Vagina (tissue), 2 donors: ENCODE data around the gene SRGAP3.

Source experiments
- CTCF ChIP-seq, 3 experiments: fragments of 450-650 bp in 2 of 3; fragments of 200-600 bp in 1 of 3; sonication (generic) in 1 of 3; IDR thresholded peaks; one replicate each; pipeline ENCODE4 v1.5.1; 2017 to 2019; ENCODE audit warnings: antibody characterized with exemption in 3 of 3, mild to moderate bottlenecking in 2 of 3, moderate library complexity in 2 of 3
- POLR2AphosphoS5 ChIP-seq, 2 donors: sonication (generic); formaldehyde crosslinking; IDR thresholded peaks; one replicate each; pipeline ENCODE4 v1.9.0; 2017; ENCODE audit warnings: antibody characterized with exemption in 2 of 2, mild to moderate bottlenecking in 2 of 2, low read depth in 1 of 2; ENCODE audit not compliant: insufficient read depth in 1 of 2

- no peak for TF ChIP-seq POLR2AphosphoS5 (IDR thresholded peaks at IDR 0.05; ENCODE audit: insufficient read depth in 1 of 2, low read depth in 1 of 2)
- no peak for TF ChIP-seq CTCF (IDR thresholded peaks at IDR 0.05)
Observed at GRCh38 chr3:9110802-9111201, 138.6 kb downstream of the SRGAP3 start.
